Activated CD4-positive, CD25-positive, alpha-beta regulatory T cell treated with anti-CD3 and anti-CD28 coated beads, Interleukin-2, amount 50 U/mL, for 24 hours (primary cell): Measurements from ENCODE around the gene PGM5.
A peak's percentile ranks its signal among the peaks of the same experiment; 100 is the strongest.
"Not testable (repeated sequence)": the region's sequence is repeated elsewhere in the genome, so short reads cannot be mapped to it uniquely, and the experiment has no call there.

Experiments used
- ATAC-seq, 2 donors: fragments of 150-1000 bp; cut with Tn5 transposase; one replicate each; pipeline ENCODE4 v1.10.0; 2021; ENCODE audit warnings: mild to moderate bottlenecking in 1 of 2, moderate library complexity in 1 of 2

The PGM5 gene

DNA sequence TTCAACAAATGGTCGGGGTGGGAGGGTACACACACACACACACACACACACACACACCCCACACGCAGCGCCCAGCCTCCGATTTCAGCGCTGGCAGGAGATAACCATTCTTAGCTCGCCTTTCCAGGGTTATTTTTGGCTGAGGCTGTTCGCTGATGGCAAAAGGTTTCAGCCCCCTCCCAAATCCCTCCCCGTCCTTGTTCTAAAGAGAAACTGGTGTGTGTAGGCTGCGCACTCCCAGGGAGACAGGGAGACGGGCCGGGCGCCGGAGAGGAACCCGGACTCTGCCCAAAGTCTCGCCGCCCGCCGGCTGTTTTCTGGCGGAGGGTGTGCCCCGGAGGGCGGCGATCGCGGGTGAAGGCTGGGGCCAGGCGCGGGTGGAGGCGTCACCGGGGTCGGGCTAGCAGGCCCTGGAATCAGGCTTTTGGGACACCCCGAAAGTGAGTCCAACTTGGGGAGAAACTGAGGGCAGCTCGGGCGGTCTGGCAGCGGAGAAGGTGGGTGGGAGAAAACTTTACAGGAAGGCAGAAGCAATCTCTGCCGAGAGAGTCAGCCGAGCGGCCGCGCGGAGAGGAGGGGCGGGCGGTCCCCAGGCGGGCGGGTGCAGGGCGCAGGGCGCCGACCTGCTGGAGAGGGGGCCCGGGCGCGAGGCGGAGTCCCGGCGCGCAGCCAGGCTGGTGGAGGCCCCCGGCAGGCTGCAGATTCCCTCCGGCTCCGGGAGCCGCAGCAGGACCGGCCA, at the start of gene PGM5:
TSS of gene PGM5 (plus strand) at position 232 of the 739 bp plus-strand sequence. CDS start 517 bp downstream, outside the sequence.
- not testable (repeated sequence) for ATAC-seq

DNA sequence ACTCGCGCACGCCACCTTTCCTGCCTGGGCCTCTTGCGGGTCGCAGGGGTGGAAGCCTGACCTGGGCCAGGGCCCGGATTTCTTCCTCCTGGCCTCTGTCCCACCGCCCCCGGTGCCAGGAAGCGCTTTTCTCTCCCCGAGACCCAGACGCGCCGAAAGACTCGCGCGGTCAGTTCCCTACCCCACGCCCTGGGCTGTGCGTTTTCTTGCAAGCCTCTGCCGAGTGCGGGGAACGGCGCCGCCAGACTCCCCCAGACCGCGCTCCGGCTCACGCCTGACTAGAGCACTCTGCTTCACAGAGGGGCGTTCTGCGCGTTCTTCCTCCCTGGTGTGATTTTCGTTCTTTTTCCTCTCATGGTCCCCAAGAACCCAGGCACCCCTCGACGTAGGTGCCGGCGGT, 49.3 kb upstream of the PGM5 start:
- not testable (repeated sequence) for ATAC-seq

DNA sequence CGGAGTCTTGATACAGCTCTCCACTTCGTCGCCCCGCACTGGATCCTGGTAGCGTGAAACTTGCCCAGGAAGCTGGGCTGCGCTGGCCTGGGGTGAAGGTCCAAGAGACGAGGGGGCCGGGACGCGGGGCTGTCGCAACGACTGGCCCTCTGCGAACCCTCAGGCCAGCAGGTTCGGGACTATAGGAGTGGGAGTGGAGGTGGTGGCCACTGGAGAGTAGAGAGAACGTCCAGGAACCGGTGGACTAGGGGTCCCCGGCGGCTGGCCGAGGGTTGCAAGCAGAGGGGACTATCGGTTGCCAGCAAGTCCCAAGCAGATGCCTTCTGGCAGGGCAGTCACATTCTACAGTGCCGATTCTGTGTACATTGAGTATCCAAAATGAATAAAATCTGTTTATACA, 48.8 kb upstream of the PGM5 start:
- not testable (repeated sequence) for ATAC-seq

DNA sequence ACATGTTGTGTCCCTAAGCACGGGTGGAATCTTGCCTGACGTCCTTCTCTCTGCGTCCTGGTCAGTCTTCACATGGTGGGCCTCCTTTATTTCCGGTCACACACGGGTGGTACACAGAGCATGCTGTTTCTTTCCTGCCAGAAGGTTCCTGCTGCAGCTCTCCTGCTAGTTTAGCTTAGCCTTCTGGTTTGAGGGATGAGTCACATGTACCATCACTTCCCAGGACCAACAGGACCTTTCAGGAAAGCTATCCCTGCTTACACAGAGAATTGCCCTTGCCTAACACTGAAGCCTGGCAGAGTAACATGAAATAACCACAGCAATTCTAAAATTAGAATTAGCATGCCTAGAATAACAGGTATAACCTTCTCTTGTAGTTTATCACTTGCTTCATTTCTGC, 45.2 kb upstream of the PGM5 start:
- ATAC-seq = not testable (repeated sequence)

DNA sequence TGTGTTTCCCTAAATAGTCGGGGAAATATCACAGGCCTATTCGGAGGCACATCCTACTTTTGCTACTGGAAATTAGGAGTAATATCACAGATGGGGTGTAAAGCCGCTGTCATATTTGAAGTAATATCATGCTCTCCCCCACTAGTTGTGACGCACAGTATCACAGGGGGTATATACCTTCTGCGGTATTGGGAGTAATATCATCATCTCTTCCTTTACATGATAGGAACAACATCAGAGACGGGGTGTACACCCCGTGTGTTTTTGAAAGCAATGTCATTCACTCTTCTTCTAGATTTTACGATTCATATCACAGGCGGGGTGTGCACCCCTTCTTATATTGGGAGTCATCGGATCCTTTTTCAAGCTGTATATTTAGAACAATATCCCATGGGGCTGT, 38.2 kb upstream of the PGM5 start:
- peak in 1 of 2 donors; percentile 21 for ATAC-seq

DNA sequence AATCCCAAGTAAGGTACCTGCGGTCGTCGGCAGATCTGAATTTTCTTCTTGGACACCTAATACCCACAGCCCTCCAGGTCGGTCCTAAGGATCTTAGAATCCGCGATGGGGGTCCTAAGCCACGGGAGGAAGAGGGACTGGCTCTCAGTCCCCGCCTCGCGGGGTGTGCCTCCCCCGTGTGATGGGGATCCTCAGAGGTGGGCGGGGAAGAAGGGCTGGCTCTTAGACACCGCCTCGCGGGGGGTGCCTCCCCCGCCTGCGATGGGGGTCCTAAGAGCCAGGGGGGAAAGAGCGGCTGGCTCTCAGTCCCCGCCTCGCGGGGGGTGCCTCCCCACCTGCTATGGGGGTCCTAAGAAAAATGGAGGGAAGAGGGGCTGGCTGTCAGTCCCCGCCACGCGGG, 32.7 kb upstream of the PGM5 start:
- not testable (repeated sequence) for ATAC-seq

DNA sequence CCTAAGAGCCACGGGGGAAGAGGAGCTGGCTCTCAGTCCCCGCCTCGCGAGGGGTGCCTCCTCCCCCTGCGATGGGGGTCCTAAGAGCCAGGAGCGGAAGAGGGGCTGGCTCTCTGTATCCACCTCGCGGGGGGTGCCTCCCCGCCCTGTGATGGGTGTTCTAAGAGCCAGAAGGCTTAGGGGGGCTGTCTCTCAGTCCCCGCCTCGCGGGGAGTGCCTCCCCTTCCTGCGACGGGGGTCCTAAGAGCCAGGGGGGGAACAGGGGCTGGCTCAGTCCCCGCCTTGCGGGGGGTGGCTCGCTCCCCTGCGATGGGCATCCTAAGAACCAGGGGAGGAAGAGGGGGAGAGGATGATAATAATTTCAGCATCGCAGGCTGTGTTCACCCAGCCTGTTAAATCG, 31.9 kb upstream of the PGM5 start:
- not testable (repeated sequence) for ATAC-seq

DNA sequence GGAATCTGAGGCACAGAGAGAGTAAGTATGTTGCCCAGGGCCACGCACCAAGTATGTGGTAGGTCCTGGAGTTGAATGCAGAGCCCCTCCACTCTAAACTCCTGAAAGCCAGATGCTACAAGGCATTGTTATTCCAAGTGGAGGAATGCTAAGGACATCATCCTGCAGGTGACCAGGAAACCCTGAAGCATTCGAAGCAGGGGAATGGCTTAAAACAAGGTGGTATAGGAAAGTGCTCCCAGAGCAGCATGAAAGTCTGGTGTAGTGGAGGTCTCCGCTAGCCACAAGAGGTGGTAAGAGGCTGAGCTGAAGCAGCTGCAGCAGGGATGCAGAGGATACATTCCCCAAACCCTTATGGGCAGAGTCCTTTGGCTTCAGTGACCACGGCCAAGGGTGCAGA, 27.3 kb upstream of the PGM5 start:
- ATAC-seq = not testable (repeated sequence)

DNA sequence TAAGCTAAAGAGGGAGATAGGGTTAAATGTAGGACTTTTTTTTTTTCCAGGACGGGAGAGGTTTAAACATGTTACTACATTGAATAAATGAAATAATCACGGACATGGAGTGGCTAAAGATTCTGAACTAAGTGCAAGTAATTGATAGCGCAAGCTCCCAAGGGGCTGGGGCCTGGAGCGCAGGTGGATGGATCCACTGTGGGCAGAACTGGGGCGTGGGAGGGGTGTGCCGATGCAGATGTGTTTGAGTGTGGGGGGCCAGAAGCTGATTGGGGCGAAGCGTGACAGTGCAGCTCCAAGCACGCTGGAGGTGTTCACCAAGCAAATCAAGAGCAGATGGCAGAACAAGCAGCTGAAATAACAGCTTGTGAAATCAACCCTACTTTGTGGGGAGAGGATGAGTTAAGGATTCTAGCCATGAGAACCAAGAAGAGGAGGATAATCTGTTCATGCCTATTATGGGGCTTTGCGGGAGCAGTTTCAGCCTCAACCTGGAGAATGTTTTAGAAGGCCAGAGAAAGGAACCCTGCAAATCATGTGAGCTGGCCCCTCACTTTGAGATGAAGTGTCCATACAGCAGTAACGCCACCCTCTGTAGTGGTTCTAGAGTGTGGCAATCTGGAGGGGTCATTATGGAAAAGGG, 25.8 kb upstream of the PGM5 start:
- ATAC-seq = not testable (repeated sequence)

DNA sequence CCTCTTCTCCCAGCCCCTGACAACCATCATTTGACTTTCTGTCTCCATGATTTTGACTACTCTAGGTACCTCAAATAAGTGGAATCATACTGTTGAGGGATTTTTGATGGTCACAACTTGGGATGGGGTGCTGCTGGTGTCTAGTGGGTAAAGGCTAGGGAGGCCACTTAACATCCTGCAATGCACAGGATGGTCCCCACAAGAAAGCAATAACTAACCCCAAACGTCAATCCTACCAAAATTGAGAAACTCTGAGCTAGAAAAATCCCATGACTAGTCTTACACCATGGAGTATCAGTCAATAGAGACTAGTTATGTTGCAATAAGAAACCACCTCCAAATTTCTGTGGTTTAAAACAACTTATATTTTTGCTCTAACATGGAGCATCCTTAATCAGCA, 24.3 kb upstream of the PGM5 start:
- not testable (repeated sequence) for ATAC-seq

DNA sequence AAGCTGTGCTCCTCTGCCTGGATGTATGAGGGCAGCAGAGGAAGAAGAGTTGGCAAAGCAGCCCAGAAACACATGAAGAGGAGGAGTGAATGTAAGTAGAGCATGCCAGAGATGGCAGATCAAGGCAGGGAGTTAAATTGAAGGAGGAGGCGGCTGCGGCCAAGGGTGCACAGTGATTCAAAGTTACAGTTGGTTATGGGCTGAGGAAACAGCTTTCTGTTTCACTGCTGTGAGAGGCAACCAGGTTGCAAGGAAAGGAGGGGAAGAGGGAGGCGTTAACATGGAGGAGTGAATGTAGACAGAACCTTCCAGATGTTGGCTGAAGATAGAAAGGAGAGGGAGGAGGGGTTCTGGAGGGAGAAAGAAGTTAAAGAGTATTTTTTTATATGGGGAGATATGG, 20.5 kb upstream of the PGM5 start:
- not testable (repeated sequence) for ATAC-seq

DNA sequence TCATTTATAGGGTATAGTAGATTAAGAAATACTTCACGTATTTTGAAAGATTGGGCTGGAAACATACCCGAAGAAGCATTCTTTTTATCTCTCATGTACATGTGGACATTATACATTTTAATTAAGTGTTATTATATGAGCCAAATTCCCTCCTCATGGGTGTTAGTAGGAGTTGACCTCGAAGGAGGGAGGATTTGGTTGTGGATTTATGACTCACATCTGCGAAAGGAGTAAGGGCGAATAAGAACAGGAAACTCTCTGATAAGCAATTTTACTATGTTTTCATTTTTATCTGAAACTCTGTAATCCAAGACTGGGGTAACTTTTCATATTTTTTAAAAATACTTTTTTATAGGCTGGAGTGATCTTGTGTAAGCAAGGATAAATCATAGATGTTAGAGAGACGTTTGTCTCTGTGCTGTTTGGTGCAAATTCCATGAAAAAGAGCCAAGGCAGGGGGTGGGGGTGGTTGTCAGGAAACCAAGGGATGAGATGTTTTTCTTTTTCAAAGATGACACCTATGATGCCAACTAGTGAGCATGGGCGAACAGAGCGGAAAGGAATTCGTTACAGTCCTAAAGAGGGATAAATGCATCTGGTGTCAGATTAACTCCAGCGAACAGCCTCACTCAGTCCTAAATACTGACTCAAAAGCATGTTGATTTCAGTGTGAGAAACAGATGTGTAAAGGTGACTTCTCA, 19.6 kb upstream of the PGM5 start:
- ATAC-seq = not testable (repeated sequence)

DNA sequence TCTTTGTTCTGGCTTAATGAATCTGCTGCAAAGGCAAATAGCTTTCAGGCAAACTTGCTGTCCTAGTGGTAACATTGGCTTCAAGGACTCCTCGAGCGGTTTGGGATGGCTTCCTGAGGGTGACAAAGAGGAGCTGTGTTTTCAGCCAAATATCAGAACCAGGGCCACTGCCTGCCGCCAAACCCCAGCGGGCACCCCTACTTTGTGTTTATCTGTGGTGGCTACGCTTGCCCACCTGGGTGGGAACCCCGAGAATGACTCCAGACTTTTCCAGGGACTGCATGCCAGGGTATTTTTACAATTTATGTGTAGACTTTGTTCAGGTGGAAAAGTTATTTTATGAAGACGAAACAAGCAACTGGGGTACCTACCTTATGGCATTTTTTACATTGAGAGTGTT, 18.4 kb upstream of the PGM5 start:
- not testable (repeated sequence) for ATAC-seq

DNA sequence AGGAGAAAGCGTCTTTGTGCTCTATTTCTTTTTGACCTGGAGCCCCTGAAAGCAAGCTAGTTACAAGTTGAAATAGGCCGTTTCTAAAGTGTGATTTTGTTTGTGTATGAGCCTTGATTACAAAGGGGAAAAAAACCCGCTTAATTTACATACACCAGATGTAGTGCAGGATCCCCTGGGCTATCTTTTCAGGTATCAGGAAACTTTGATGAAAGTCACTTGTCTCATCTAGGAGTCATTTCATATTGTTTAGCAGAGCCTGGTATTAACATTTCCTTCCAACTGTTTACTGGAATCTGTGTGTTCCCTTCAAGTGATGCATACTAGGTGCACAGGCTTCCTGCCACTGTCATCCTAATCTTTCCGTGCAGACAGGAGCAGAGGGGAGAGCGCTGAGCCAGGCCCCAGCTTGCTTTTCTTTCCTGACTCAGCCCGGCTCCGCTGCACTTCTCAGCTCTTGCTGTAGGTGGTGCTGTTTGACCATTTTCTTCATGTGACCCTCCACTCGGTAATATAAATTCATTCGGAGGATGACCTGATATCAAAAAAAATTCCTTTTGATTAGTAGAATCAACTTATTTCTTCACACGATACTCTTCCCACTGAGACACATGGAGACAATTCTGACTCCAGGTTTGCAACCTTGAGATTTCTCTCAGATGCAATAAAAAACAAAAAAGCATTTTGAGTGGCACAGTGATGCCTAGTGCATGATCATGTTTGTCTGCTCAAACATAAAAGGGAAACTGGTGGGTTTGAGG, 14.0 kb upstream of the PGM5 start:
- ATAC-seq = peak; percentile 48 to 70

DNA sequence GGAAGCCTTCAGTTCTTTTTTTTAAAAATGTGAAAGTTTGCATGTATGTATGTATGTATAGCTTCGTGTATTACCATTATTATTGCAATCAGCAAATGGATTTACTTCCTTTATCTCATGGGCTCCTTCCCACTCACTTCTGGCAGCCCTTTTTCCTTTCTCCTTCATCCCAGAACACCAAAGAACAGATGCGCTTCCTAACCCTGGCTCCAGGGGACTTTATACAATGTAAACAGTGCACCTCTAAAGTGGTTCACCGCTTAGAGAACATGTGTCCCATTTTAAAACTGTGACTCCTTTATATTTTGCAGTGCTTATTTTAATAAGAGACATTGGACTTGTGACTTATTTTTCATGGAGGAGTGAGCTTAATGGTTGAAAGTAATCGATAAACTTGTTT, 13.2 kb upstream of the PGM5 start:
- not testable (repeated sequence) for ATAC-seq

DNA sequence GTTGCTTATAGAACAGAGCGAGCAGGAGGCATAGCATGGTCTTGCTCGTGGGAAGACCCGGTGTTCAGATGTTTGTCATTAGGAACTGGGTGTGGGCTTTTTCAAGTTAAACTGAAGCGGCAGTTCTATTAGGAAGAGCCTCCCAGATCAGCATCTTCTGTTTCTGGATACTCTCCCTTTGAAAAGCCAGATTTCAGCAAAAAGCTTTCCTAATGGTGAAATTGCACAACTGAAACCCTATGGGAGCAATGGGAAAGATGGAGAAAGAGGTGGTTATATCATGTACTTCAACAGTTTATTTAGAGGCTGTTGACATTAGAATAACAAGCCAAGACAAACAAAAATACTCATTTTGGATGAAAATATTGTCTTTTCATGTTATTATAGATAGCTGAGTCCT, 12.4 kb upstream of the PGM5 start:
- ATAC-seq = not testable (repeated sequence)

DNA sequence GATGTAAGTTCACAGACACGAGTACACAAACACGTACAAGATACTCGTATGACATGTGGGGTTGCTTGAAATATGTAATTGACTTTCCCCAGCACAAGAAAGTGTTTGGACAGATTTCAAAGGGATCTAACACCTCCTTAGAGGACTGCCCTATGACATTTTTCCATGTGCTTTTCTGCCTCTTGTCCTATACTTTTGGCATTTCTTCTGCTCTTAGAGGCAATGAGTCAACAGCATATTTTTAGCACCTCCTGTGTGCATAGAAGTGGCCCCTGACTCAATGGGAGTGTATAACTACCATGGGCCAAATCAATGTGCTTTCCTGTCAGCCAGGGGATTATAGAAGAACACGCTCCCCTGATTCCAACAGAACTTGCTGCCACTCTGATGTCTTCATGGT, 4.7 kb upstream of the PGM5 start:
- ATAC-seq = not testable (repeated sequence)

DNA sequence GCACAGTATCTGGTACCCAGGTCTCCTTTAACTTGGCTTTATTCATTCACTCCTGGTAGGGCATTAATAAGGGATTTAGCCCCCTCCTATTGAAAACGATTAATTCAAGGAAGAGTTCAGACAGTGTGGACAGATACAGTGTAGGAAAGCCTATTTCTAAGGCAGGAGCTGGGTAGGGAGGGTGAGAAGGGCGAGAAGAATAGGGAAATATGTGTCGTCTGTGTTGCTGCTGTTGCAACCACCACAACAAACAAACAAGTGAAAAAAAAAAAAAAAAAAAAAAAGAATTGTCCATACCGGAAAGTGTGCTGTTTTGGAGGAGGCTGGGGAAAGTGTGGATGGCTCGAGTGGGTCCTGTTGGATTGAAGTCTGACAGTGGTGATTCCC, 425 bp upstream of the PGM5 start:
- ATAC-seq = not testable (repeated sequence)

DNA sequence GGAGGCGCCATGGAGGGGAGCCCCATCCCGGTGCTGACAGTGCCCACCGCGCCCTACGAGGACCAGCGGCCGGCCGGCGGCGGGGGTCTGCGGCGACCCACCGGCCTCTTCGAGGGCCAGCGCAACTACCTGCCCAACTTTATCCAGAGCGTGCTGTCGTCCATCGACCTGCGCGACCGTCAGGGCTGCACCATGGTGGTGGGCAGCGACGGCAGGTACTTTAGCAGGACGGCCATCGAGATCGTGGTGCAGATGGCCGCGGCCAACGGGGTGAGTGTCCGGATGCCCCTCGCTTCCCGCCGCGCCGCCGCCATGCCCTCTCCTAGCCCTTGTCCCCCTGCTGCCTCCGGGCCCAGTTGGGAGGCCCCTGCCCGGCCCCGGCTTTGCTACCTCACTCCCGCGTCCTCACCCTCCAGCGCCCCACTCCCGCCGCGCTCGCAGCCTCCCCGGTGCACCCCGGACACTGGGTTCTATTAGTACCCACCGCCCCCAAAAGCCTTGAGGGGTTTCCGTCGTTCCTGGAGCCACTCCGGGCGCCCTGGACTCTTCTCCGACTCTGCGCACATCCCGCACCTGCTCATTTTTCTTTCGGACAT, 806 bp downstream of the PGM5 start:
- not testable (repeated sequence) for ATAC-seq

DNA sequence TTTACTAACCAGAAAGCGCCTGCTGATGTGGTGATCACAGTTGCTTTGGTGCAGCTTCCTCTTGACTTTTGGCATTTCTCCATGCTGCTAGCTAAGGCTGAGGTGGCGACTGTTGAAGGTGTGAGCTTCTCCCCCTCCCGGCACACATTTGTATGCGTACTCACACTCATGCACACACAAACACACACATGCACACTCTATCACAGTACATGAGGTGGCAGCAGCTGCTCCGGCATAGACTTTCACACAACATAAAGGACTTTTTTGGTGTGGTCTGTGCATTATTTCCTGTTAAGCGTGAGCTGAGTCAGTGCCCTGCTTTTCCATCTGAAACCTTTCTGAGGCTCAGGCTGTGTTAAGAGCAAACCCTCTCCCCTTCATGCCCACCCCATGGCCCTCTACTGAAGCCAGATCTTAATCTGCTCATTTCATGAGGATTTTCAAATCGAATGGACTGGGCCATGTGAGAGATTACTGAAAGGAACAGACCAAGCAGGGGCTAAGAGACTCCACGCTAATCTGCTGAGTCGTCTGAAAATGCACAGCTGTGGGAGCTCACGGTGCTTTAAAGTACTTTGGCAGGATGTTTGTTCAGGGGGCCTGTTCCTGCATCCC, 10.6 kb downstream of the PGM5 start:
- peak; percentile 43 to 60 for ATAC-seq

DNA sequence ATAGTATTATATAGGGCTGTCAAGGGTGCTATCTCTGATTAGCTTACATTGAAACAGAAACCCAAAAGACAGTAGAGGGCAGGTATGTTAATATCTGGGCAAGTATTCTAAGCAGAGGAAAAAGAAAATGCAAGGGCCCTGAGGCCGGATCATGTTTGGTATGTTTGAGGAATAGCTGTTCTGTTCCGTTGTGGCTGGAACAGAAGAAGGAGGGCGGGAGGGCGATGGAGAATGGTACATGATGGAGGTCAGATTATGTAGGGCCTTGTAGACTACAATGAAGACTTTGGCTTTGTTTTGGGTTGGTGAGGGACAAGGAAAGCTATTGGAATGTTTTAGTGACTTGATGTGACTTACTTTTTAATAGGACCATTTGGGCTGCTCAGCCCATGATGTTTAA, 19.4 kb downstream of the PGM5 start:
- not testable (repeated sequence) for ATAC-seq

DNA sequence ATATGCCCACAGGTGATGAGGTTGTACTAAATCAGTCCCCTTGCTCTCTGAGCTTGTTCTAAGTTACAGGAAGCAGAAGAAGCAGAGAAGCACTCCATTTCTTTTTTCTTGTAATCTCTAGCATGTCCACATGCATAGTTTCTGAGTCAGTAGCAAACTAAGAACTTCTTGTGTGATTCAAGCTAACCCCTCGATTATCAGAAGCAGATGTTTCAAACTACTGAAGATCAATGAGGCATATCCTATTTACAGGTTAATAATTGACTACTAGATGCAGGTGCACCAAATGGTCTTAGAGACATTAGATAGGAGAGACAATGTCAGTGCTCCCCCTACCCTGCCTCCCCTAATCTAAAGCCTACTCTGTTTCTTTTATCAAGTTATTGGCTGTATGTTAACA, 21.3 kb downstream of the PGM5 start:
- ATAC-seq = not testable (repeated sequence)
